CD14-positive monocyte (primary cell): ENCODE measurements around the gene HMG20B. TPM values are rescaled to one million over a fixed set of nuclear protein-coding genes. Genes with fewer than 3 reads are reported as not detected.

Experiments
- DNase-seq, 3 donors: peaks; one replicate each; pipeline ENCODE4 v3.0.0-alpha.2; 2011 to 2022
- H2AFZ ChIP-seq: 2 replicates; pipeline ENCODE4 v1.6.0; 2012; ENCODE audit warnings: mild to moderate bottlenecking, low read depth, low read length, inconsistent platforms; ENCODE audit not compliant: insufficient read depth, poor library complexity, severe bottlenecking
- H3K27ac ChIP-seq, 2 donors: 1 replicate in 1 of 2; 2 replicates in 1 of 2; pipeline ENCODE4 v1.5.1; 2012 to 2013; ENCODE audit warnings: low read length in 2 of 2, control low read depth in 1 of 2, inconsistent platforms in 1 of 2, low read depth in 1 of 2, mild to moderate bottlenecking in 1 of 2
- H3K27me3 ChIP-seq, 2 donors: one replicate each; pipeline versions ENCODE4 v1.6.0 to v1.6.1; 2011 to 2013; ENCODE audit warnings: low read length in 2 of 2; ENCODE audit not compliant: control insufficient read depth in 2 of 2, insufficient read depth in 2 of 2
- H3K36me3 ChIP-seq, 2 donors: replicated peaks in 1 of 2; 1 replicate in 1 of 2; 2 replicates in 1 of 2; pipeline versions ENCODE4 v1.5.1 to v1.6.1; 2012 to 2013; ENCODE audit warnings: low read length in 2 of 2, control low read depth in 1 of 2, inconsistent platforms in 1 of 2, mild to moderate bottlenecking in 1 of 2; ENCODE audit not compliant: insufficient read depth in 2 of 2, control insufficient read depth in 1 of 2
- H3K4me1 ChIP-seq, 2 donors: 1 replicate in 1 of 2; 2 replicates in 1 of 2; pipeline versions ENCODE4 v1.5.1 to v1.6.1; 2012 to 2013; ENCODE audit warnings: low read length in 2 of 2, control low read depth in 1 of 2, inconsistent platforms in 1 of 2, mild to moderate bottlenecking in 1 of 2, moderate library complexity in 1 of 2; ENCODE audit not compliant: insufficient read depth in 2 of 2, control insufficient read depth in 1 of 2
- H3K4me2 ChIP-seq: replicated peaks from 2 replicates; pipeline ENCODE3; 2012; ENCODE audit warnings: low read length, moderate library complexity, mild to moderate bottlenecking; ENCODE audit not compliant: poor library complexity, severe bottlenecking; ENCODE audit errors: extremely low read depth
- H3K4me3 ChIP-seq, 3 experiments: fragments of 200-600 bp in 1 of 3; sonication (generic) in 1 of 3; replicated peaks in 1 of 3; 1 replicate in 2 of 3; 2 replicates in 1 of 3; pipeline ENCODE4 v1.5.1; 2011 to 2013; ENCODE audit warnings: low read length in 3 of 3, mild to moderate bottlenecking in 3 of 3, control low read depth in 2 of 3, low read depth in 2 of 3, inconsistent platforms in 1 of 3, moderate library complexity in 1 of 3
- H3K79me2 ChIP-seq: 2 replicates; pipeline ENCODE4 v1.6.0; 2012; ENCODE audit warnings: mild to moderate bottlenecking, control low read depth, inconsistent platforms, low read length, moderate library complexity; ENCODE audit not compliant: insufficient read depth
- H3K9ac ChIP-seq: 2 replicates; pipeline ENCODE4 v1.6.0; 2017; ENCODE audit warnings: low read length, mild to moderate bottlenecking; ENCODE audit not compliant: insufficient read depth, poor library complexity, severe bottlenecking
- H3K9me3 ChIP-seq, 2 donors: replicated peaks in 1 of 2; 1 replicate in 1 of 2; 2 replicates in 1 of 2; pipeline versions ENCODE4 v1.5.1 to v1.6.1; 2012 to 2013; ENCODE audit warnings: low read length in 2 of 2, control low read depth in 1 of 2; ENCODE audit not compliant: control insufficient read depth in 1 of 2, insufficient read depth in 1 of 2
- H4K20me1 ChIP-seq: 2 replicates; pipeline ENCODE4 v1.6.0; 2012; ENCODE audit warnings: mild to moderate bottlenecking, low read length, control low read depth, moderate library complexity; ENCODE audit not compliant: insufficient read depth
- H3K27ac Mint-ChIP-seq, 7 donors: one replicate each; pipeline ENCODE4 v1.8.0; 2020; ENCODE audit warnings: mild to moderate bottlenecking in 7 of 7, mixed read lengths in 7 of 7, moderate library complexity in 6 of 7, inconsistent platforms in 2 of 7
- H3K27me3 Mint-ChIP-seq, 3 donors: one replicate each; pipeline ENCODE4 v1.8.0; 2021 to 2022; ENCODE audit warnings: low read depth in 3 of 3, mild to moderate bottlenecking in 3 of 3, mixed read lengths in 3 of 3, moderate library complexity in 3 of 3, inconsistent platforms in 1 of 3
- H3K36me3 Mint-ChIP-seq, 2 donors: one replicate each; pipeline ENCODE4 v1.8.0; 2020; ENCODE audit warnings: mixed read lengths in 2 of 2, inconsistent platforms in 1 of 2, mild to moderate bottlenecking in 1 of 2
- H3K4me1 Mint-ChIP-seq: one replicate; pipeline ENCODE4 v1.8.0; 2020; ENCODE audit warnings: mild to moderate bottlenecking, mixed read lengths
- H3K4me3 Mint-ChIP-seq, 2 donors: one replicate each; pipeline ENCODE4 v1.8.0; 2020; ENCODE audit warnings: mild to moderate bottlenecking in 2 of 2, mixed read lengths in 2 of 2, moderate library complexity in 1 of 2
- H3K9me3 Mint-ChIP-seq, 7 donors: one replicate each; pipeline ENCODE4 v1.8.0; 2020 to 2022; ENCODE audit warnings: mixed read lengths in 7 of 7, mild to moderate bottlenecking in 6 of 7, moderate library complexity in 6 of 7, inconsistent platforms in 2 of 7
- whole genome bisulfite sequencing: methylation state at CpG from one replicate; pipeline ENCODE4 v1.1.5; 2013; ENCODE audit warnings: missing lambda C conversion rate; ENCODE audit not compliant: insufficient coverage; 5-methylcytosine and 5-hydroxymethylcytosine counted together
- intact Hi-C, 2 donors: fragments of 100-400 bp; cut with micrococcal nuclease; formaldehyde crosslinking; loops; one replicate each; pipeline versions ENCODE4 v1.15.0 to v1.15.1; 2023
- polyA plus RNA-seq, 3 donors: library from polyadenylated mRNA; depleted of rRNA in 1 of 3; unstranded in 2 of 3; stranded (reverse) in 1 of 3; fragments of 300-500 nt in 2 of 3; fragments of >200 nt in 1 of 3; fragmentation: Illumina TruSeq in 2 of 3; gene quantifications; 1 replicate in 2 of 3; 2 replicates in 1 of 3; pipeline ENCODE4 v1.2.3, GENCODE V29; 2012 to 2021
- TF ChIP-seq, protein P1 (sequence below): fragments of 200-600 bp; IDR thresholded peaks from one replicate; pipeline ENCODE4 v1.8.0; 2022; ENCODE audit warnings: antibody characterized with exemption, mild to moderate bottlenecking

The HMG20B gene
- polyA plus RNA-seq, 3 donors: 52.4 to 58.8 (median 56.5) TPM

DNA sequence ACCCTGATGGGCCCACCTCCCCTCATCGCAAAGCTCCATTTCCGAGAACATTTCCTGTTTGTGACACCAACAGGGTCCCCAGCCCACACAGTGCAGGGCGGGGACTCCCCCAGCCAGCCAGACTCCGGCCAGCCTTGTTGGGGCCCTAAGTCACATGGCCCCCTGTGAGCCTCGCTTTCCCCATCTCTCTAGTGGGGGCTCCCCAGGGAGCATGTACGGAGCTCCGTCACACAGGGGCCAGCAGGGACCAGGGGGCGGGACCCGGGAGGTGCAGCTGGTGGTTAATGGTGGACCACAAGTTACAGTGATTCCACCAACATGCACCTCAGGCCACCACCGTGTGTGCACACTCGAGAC lies 32.2 kb downstream of the HMG20B start:
- intact Hi-C loops: no loop called here
- Histone ChIP-seq H3K9ac (no peak overlapping the region), H3K4me1 (peaks cover 22 to 28% of the 10 kb centered on the region in 2 donors), H2AFZ (no peak overlapping the region), H3K4me2 (no peak overlapping the region), H3K79me2 (no peaks in the 10 kb centered on the region), H4K20me1 (no peaks in the 10 kb centered on the region), H3K36me3 (no peaks in the 10 kb centered on the region), H3K27me3 (peaks cover 11 to 38% of the 10 kb centered on the region in 2 donors), H3K4me3 (no peak overlapping the region), H3K9me3 (peaks cover 0 to 5% of the 10 kb centered on the region in 2 donors), H3K27ac (no peak overlapping the region)
- TF ChIP-seq, protein P1, sequence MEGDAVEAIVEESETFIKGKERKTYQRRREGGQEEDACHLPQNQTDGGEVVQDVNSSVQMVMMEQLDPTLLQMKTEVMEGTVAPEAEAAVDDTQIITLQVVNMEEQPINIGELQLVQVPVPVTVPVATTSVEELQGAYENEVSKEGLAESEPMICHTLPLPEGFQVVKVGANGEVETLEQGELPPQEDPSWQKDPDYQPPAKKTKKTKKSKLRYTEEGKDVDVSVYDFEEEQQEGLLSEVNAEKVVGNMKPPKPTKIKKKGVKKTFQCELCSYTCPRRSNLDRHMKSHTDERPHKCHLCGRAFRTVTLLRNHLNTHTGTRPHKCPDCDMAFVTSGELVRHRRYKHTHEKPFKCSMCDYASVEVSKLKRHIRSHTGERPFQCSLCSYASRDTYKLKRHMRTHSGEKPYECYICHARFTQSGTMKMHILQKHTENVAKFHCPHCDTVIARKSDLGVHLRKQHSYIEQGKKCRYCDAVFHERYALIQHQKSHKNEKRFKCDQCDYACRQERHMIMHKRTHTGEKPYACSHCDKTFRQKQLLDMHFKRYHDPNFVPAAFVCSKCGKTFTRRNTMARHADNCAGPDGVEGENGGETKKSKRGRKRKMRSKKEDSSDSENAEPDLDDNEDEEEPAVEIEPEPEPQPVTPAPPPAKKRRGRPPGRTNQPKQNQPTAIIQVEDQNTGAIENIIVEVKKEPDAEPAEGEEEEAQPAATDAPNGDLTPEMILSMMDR: no peak
- no peak for DNase-seq
- H3K4me1 Mint-ChIP-seq: peaks cover 18% of the 10 kb centered on the region
- WGBS: 0% methylated on average over 8 of the region's 11 CpGs
- H3K4me3 Mint-ChIP-seq: no peak overlapping the region
- no peak overlapping the region for H3K27ac Mint-ChIP-seq
- peaks cover 3 to 5% of the 10 kb centered on the region in 2 donors for H3K36me3 Mint-ChIP-seq
- H3K9me3 Mint-ChIP-seq: peaks cover 5 to 9% (median 6%) of the 10 kb centered on the region in 7 donors
- H3K27me3 Mint-ChIP-seq: peaks cover 4 to 24% (median 23%) of the 10 kb centered on the region in 3 donors

DNA sequence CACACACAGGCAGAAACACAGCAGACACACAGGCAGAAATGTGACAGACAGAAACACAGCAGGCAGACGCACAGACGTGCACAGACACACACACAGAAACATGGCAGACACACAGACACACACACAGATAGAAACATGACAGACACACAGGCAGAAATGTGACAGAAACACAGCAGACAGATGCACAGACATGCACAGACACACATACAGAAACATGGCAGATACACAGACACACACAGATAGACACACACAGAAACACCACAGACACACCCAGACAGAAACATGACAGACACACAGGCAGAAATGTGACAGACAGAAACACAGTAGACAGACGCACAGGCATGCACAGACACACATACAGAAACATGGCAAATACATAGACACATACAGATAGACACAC lies 32.6 kb downstream of the HMG20B start:
- Mint-ChIP-seq H3K36me3 (peaks cover 3 to 5% of the 10 kb centered on the region in 2 donors), H3K4me1 (peaks cover 18% of the 10 kb centered on the region), H3K4me3 (no peak overlapping the region), H3K27me3 (peaks cover 4 to 23% (median 21%) of the 10 kb centered on the region in 3 donors), H3K27ac (no peak overlapping the region), H3K9me3 (peaks cover 4 to 8% (median 5%) of the 10 kb centered on the region in 7 donors)
- Histone ChIP-seq H3K27me3 (peaks cover 11 to 38% of the 10 kb centered on the region in 2 donors), H3K27ac (no peak overlapping the region), H3K9ac (no peak overlapping the region), H3K4me3 (no peak overlapping the region), H3K36me3 (no peaks in the 10 kb centered on the region), H4K20me1 (no peaks in the 10 kb centered on the region), H2AFZ (no peak overlapping the region), H3K4me1 (peaks cover 22 to 28% of the 10 kb centered on the region in 2 donors), H3K79me2 (no peaks in the 10 kb centered on the region), H3K9me3 (peaks cover 0 to 5% of the 10 kb centered on the region in 2 donors), H3K4me2 (no peak overlapping the region)
- DNase-seq: no peak
- intact Hi-C loops: no loop called here
- TF ChIP-seq, protein P1: no peak
- 50% methylated on average over 3 of the region's 3 CpGs for WGBS
